Kidney glomerular epithelial cell (primary cell): Measurements from ENCODE around the gene EI24.

Experiments
- DNase-seq: peaks from one replicate; lab custom pipeline; 2025; lab: John Stamatoyannopoulos, UW

EI24 gene

DNA sequence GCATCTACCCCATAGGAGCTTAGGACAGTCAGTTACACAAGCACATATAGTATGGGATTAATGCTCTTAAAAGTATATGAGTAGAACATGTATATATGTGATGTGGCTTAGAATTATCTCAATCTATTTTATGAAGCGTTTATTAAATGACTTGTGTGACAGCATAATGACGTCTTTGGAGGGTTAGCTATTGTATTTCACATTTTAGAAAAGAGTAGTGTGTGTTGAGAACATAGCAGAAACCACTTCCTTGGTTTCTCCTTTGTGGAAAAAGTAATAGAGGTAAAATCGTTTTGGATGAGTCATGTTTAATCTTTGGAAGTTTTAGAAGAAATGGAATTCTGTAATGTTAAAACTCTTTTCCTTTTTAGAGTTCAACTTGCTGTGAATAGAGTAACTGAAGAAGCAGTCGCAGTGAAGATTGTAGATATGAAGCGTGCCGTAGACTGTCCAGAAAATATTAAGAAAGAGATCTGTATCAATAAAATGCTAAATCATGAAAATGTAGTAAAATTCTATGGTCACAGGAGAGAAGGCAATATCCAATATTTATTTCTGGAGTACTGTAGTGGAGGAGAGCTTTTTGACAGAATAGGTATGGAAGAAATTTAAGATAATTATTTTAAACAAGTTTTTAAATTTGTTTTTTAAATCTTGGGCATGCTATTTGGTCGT lies 58.1 kb downstream of the EI24 start:
- DNase-seq = no peak
